KBM-7 (cell line): Measurements from ENCODE around the gene MB.
A peak's percentile ranks its signal among the peaks of the same experiment; 100 is the strongest.
"Not testable (repeated sequence)": the region's sequence is repeated elsewhere in the genome, so short reads cannot be mapped to it uniquely, and the experiment has no call there.

Experiments used
- DNase-seq: peaks from one replicate; pipeline ENCODE4 v3.0.0-alpha.2; 2015
- in situ Hi-C: fragments of 300-500 bp; cut with MboI; formaldehyde crosslinking; loops from 2 replicates; pipeline ENCODE4 v1.14.3; 2020; ENCODE audit warnings: low sequenced_read_pairs, low pct_unique_long_range_greater_than_20kb, mixed read lengths

MB gene

GRCh38 chr22:35617137-35617755, at the start of gene MB:
MB (minus strand) TSS chr22:35617329; CDS start chr22:35617257, 72 bp downstream.
- DNase-seq: no peak
- in situ Hi-C loops: no loop called here

DNA sequence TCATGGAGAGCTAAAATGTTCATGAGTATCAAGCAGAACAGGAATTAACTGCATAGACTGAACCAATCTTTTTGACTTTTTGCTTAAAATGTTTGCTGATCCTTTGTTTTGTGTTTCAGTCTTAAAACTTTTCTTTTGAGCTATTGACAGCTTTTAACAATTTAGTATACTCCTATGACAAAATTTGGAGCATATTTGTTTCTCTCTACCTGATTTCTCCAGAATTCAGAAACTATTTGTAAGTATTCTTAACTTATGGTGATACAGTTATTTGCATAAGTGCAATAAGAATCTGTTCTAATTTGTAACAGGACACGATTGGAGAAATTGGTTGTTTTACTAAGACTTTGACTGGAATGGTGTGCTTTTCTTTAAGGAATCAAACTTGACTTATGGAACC, 49.6 kb upstream of the MB start:
- DNase-seq, in situ Hi-C loops: not testable (repeated sequence)

- DNase-seq: no peak
- in situ Hi-C loops: no loop called here
These were observed 47.9 kb upstream of the MB start for GRCh38 chr22:35664955-35665587.

DNA sequence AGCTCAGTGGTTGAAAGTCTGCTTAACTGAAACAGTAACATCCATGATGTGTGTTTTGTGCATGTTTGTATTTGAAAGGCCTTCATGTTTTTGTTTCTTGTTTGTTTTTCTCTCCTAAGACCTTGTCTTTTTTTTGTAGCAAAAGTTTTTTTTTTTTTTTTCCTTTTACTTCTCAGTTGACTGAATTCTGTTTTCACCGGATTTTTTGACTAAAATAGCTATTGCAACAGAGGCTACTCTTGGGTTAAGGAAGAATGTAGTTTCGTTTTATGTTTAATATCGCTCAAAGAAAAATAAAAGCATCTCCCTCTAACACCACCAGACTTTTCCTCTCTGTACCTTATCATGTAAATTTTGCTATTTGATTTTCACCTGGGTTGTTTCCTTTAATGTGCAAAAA, 46.2 kb upstream of the MB start:
- in situ Hi-C loops: no loop called here
- no peak for DNase-seq

GRCh38 chr22:35662914-35663313, 45.8 kb upstream of the MB start:
- no peak for DNase-seq
- in situ Hi-C loops: no loop called here

DNA sequence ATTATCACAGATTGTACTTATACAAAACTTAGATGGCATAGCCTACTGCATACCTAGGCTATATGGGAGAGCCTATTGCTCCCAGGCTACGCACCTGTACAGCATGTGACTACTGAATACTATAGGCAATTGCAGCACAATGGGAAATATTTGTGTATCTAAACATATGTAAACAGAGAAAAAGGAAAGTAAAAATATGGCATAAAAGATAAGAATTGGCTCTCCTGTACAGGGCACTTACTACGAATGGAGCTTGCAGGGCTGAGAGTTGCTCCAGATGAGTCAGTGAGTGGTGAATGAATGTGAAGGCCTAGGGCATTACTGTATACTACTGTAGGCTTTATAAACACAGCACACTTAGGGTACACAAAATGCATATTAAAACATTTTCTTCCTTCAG, 44.3 kb upstream of the MB start:
- in situ Hi-C loops: no loop called here
- DNase-seq: no peak

DNA sequence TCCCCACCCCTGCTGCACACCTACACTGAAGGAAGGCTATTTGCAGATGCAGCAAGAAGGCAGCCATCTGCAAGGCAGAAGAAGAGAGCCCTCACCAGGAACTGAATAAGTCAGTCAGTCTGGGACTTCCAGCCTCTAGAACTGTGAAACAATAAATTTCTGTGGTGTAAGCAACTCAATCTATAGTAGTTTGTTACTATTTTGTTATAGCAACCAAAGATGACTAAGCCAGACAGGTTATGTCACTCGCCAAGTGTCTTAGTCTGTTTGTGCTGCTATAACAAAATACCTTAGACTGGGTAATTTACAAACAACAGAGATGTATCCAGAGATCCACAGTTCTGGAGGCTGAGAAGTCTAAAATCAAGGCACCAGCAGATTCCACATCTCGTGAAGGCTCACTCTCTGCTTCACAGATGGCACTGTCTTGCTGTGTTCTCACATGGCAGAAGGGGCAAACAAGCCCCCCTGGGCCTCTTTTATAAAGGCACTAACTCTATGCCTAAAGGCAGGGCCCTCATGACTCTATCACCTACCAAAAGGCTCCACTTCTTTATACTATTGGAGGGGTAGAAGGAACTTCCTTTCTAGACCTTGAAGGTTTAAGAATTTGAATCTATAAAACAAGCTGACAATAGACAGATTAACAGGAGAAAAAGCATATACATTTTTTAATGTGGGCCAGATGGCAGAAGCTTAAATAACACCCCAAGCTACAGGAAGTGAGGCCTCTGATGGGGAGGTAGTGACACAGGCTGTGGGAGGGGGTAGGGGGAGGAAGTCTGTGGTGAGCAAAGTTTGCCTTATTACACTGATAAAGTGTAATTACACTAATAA, 43.4 kb upstream of the MB start:
- in situ Hi-C loops: no loop called here
- DNase-seq: peak; percentile 68

DNA sequence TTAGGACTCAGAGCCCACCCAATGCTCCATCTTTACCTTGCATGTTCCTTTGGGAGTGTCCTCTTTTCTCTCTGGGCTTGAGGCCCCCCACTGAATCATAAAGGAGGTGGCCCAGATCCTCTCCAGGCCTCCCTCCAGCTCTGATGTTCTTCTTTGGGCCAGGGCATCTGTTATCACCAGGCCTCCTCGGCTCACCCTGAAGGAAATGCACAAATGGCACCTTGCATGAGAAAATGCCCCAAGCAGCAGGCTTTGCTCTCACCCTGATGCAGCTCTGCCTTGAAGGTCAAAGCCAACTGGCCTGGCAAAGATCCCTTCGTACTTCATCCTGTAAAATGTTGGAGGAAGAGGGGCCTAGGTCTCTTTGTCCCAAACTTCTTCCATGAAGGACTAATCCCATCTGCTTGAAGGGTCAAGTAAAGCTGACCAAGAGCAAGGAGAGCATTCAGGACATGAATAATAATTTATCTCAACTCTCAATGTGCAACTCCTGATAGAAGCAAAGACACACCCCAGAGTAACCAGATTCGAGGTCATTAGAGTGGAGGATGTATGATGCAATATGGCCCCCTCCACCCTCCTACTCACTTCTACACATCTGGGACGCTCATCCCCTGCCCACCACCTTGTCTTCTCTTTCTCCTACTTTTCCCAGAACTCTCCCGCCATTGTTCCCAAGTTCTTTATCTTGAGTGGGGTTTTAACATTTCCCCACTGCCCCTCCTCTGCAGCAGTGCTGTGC, 40.6 kb upstream of the MB start:
- no peak for DNase-seq
- in situ Hi-C loops: no loop called here

- in situ Hi-C loops: no loop called here
- no peak for DNase-seq
These were observed 39.2 kb upstream of the MB start for GRCh38 chr22:35656284-35656752.

DNA sequence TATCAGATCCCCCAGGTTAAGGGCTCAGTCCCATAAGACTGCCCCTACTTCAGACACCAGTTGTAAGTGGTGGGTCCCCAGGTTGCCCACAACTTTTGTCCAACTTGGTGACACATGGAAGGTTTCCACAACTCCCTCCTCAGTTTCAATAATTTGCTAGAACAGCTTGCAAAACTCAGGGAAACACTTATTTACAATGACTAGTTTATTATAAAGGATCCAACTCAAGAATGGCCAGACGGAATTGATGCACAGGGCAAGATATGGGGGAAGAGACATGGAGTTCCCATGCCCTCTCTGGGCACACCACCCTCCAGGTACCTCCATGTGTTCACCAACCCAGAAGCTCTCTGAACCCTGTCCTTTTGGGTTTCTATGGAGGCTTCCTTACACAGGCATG, 36.7 kb upstream of the MB start:
- in situ Hi-C loops: no loop called here
- DNase-seq: no peak

DNA sequence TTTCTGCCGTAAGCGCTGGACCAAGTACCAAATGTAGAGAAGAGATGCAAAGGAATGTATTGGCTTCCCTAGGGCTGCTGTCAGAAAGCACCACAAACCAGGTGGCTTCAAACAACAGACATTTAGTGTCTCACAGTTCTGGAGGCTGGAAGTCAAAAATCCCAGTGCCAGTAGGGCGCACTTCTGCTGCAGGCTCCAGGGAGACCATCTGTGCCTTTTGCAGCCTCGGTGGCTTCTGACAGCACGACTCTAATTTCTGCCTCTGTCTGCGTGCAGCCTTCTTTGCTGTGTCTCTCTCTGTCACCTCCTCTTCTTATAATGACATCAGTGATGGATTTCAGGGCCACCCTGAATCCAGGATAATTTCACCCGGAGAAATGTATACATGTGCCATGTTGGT, 34.0 kb upstream of the MB start:
- in situ Hi-C loops: no loop called here
- DNase-seq: no peak

GRCh38 chr22:35649636-35650250, 32.6 kb upstream of the MB start:
- no peak for DNase-seq
- in situ Hi-C loops: loop anchor here (25.0 kb wide), 2 partner anchors 263 to 463 kb away; no protein-coding TSS in a partner anchor

GRCh38 chr22:35649026-35649553, 32.0 kb upstream of the MB start:
- DNase-seq: no peak
- in situ Hi-C loops: loop anchor here (25.0 kb wide), 2 partner anchors 263 to 463 kb away; no protein-coding TSS in a partner anchor

GRCh38 chr22:35648066-35649025, 31.2 kb upstream of the MB start, which contains the start of gene APOL6:
APOL6 (plus strand) TSS chr22:35648446; CDS start chr22:35656426, 7,980 bp downstream.
- DNase-seq: peak; percentile 78
- in situ Hi-C loops: loop anchor here (25.0 kb wide), 2 partner anchors 264 to 464 kb away; no protein-coding TSS in a partner anchor

- no peak for DNase-seq
- in situ Hi-C loops: loop anchor here (25.0 kb wide), 2 partner anchors 267 to 467 kb away; no protein-coding TSS in a partner anchor
These were observed 28.5 kb upstream of the MB start for GRCh38 chr22:35645646-35646045.

- DNase-seq: no peak
These were observed 26.9 kb upstream of the MB start for GRCh38 chr22:35643991-35644390.

GRCh38 chr22:35642305-35642741, 25.2 kb upstream of the MB start:
- in situ Hi-C loops: loop anchor here (25.0 kb wide), 2 partner anchors 270 to 470 kb away; no protein-coding TSS in a partner anchor
- DNase-seq: no peak

More at GRCh38 chr22:35643991-35644390, 26.9 kb upstream of the MB start:
- in situ Hi-C loops: loop anchor here (25.0 kb wide), 2 partner anchors 268 to 468 kb away; no protein-coding TSS in a partner anchor
